PFSK-1 (cell line): ENCODE data around the gene YAE1.

Source experiments
- FOXP2 ChIP-seq: optimal IDR thresholded peaks from 2 replicates; pipeline ENCODE3; 2011; ENCODE audit warnings: borderline replicate concordance, control low read depth, inconsistent platforms; ENCODE audit not compliant: insufficient read depth; ENCODE audit errors: extremely low read length, extremely low read depth
- POLR2AphosphoS5 ChIP-seq: IDR thresholded peaks from 2 replicates; pipeline ENCODE4 v1.6.1; 2012; ENCODE audit warnings: low read depth, mild to moderate bottlenecking, control low read depth, low read length, moderate library complexity
- SIN3A ChIP-seq: IDR thresholded peaks from 2 replicates; pipeline ENCODE4 v1.6.1; 2012; ENCODE audit warnings: mild to moderate bottlenecking, low read length, moderate library complexity, borderline replicate concordance; ENCODE audit not compliant: insufficient read depth
- TAF1 ChIP-seq: IDR thresholded peaks from 2 replicates; pipeline ENCODE4 v1.6.1; 2012; ENCODE audit warnings: low read length, control low read depth, borderline replicate concordance; ENCODE audit not compliant: insufficient read depth
- TF ChIP-seq, protein P1 (sequence below), 2 experiments: IDR thresholded peaks; 2 replicates each; pipeline versions ENCODE4 v1.6.1 to v1.8.0; 2011 to 2012; ENCODE audit warnings: low read depth in 2 of 2, low read length in 2 of 2, control low read depth in 1 of 2, inconsistent platforms in 1 of 2, mild to moderate bottlenecking in 1 of 2, moderate library complexity in 1 of 2; ENCODE audit not compliant: insufficient read depth in 1 of 2

YAE1 gene

DNA sequence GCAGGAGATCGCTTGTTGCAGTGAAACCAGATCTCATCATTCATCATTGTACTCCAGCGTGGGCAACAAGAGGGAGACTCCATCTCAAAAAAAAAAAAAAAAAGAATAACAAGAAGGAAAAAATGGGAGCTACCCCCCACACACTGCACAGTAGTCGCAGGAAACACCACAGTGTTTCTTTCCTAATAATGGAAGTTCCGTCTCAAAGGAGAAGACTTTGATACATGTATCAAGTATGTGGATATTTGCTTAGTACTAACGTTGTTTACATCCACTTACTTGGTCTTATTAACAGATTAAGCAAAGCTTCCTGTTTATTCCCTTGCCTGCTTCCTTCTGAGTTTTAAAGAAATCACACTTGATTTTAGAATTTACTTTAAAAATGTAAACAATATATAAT lies 22.2 kb downstream of the YAE1 start:
- TF ChIP-seq SIN3A (no peak), POLR2AphosphoS5 (no peak), FOXP2 (no peak), TAF1 (no peak)
- TF ChIP-seq, protein P1, sequence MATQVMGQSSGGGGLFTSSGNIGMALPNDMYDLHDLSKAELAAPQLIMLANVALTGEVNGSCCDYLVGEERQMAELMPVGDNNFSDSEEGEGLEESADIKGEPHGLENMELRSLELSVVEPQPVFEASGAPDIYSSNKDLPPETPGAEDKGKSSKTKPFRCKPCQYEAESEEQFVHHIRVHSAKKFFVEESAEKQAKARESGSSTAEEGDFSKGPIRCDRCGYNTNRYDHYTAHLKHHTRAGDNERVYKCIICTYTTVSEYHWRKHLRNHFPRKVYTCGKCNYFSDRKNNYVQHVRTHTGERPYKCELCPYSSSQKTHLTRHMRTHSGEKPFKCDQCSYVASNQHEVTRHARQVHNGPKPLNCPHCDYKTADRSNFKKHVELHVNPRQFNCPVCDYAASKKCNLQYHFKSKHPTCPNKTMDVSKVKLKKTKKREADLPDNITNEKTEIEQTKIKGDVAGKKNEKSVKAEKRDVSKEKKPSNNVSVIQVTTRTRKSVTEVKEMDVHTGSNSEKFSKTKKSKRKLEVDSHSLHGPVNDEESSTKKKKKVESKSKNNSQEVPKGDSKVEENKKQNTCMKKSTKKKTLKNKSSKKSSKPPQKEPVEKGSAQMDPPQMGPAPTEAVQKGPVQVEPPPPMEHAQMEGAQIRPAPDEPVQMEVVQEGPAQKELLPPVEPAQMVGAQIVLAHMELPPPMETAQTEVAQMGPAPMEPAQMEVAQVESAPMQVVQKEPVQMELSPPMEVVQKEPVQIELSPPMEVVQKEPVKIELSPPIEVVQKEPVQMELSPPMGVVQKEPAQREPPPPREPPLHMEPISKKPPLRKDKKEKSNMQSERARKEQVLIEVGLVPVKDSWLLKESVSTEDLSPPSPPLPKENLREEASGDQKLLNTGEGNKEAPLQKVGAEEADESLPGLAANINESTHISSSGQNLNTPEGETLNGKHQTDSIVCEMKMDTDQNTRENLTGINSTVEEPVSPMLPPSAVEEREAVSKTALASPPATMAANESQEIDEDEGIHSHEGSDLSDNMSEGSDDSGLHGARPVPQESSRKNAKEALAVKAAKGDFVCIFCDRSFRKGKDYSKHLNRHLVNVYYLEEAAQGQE (IDR thresholded peaks at IDR 0.05; ENCODE audit: insufficient read depth in 1 of 2, low read depth in 2 of 2, low read length in 2 of 2): no peak

- TF ChIP-seq TAF1 (no peak), FOXP2 (no peak), SIN3A (no peak)
These were observed 23.3 kb downstream of the YAE1 start for GRCh38 chr7:39589323-39590111.

GRCh38 chr7:39592586-39592985 lies 26.4 kb downstream of the YAE1 start:
- no peak for TF ChIP-seq FOXP2
- no peak for TF ChIP-seq TAF1

- TF ChIP-seq, protein P1 (IDR thresholded peaks at IDR 0.05; ENCODE audit: insufficient read depth in 1 of 2, low read depth in 2 of 2, low read length in 2 of 2): no peak
- TF ChIP-seq FOXP2: peak; percentile 38
These were observed 28.9 kb downstream of the YAE1 start for GRCh38 chr7:39594988-39595620.

DNA sequence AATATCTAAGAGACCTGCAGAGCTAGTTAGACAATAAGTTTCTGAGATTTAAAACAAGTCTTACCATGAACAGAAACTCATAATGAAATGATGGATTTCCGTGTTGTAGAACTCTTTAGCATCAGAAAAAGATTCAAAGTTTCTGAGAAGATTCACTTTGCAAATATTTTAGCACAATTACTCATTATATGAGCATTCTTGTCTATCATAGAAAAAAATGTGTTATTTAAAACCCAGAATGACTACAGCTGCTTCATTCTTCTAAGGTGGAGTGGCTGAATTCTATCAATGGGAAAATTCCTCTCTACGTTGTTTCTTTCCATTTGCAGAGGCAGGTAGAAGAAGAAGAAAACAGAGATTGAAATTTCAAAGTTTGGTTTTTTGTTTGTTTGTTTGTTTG lies 36.1 kb downstream of the YAE1 start:
- TF ChIP-seq SIN3A (no peak), POLR2AphosphoS5 (no peak), TAF1 (no peak), FOXP2 (no peak)
- TF ChIP-seq, protein P1 (IDR thresholded peaks at IDR 0.05; ENCODE audit: insufficient read depth in 1 of 2, low read depth in 2 of 2, low read length in 2 of 2): no peak

DNA sequence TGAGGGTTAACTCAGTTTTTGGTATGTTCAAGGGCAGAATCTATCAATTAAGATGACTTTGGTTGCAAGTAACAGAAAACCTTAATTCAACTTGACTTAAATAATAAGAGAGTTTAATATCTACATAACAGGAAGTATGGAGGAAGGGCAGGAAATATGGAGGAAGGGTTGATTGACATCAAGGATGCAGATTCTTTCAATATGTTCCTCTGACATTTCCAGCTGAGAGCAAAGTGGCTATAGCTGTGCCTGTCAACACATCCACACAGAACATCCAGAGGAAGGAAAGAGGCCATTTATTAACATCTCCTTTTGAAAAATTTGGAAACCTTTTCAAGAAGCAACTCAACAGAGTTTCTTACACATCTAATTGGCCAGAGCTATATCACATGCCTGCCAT lies 37.7 kb downstream of the YAE1 start:
- no peak for TF ChIP-seq FOXP2
- TF ChIP-seq TAF1: no peak
- TF ChIP-seq, protein P1 (IDR thresholded peaks at IDR 0.05; ENCODE audit: insufficient read depth in 1 of 2, low read depth in 2 of 2, low read length in 2 of 2): no peak
- TF ChIP-seq POLR2AphosphoS5: no peak
- no peak for TF ChIP-seq SIN3A
